Right hindlimb (tissue), 1 donor: ENCODE results near the gene FYB1.
"Not testable (repeated sequence)": the region's sequence is repeated elsewhere in the genome, so short reads cannot be mapped to it uniquely, and the experiment has no call there.

ENCODE experiments used
- DNase-seq: peaks from one replicate; pipeline ENCODE4 v3.0.0-alpha.2; 2018

The FYB1 gene

DNA sequence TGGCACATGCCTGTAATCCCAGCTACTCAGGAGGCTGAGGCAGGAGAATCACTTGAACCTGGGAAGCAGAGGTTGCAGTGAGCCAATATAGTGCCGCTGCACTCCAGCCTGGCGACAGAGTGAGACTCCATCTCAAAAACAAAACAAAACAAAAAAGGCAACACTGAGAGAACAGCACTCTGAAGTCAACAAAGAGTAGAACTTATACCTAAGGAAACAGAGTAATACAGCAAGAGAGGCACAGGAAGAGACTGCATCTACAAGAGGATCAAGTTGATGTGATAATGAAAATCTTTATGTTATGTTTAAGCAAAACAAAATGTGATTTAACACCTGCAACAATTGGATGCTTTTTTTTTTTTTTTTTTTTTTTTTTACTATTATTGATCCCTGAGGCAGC is 33.1 kb downstream of the FYB1 start:
- DNase-seq = no peak

GRCh38 chr5:39185761-39186160 is 33.6 kb downstream of the FYB1 start:
- DNase-seq = no peak

- DNase-seq = not testable (repeated sequence)
Observed at GRCh38 chr5:39179561-39179960, 39.8 kb downstream of the FYB1 start.

DNA sequence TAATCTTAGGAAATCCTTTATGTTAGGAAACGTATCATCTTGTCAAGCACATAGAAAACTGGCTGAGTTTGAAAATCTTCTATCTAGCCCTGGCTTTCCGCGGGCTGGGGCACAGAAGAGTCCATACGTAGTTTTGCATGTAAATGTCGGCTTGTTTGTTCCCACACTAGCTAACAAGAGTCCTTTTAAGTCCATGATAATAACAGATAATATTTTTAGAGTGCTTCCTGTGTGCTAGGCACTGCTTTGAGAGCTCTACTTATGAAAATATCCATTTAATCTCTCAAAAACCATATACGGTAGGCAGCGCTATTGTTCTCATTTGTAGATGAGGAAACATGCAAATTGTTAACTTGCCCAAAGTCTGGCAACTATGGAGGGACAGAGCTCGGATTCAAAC is 40.5 kb downstream of the FYB1 start:
- DNase-seq = no peak

DNA sequence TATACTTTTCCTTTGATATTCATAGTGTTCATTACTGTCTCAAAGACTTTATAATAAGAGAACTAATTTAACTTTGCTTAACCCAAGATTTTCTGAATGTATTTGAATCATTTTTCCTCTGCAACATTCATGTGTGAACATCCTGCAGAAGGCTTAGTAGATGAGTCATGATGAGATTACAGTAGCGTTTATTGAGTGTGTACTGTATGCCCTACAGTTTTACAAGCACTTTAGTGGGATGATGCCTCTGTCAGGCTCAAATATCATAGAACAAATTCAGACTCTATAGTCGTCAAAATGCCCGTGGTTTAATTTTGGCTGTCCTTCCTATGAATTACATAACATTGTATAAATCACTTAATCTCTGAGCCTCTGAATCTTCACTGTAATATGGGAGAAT is 41.2 kb downstream of the FYB1 start:
- no peak for DNase-seq

- DNase-seq = no peak
Observed at GRCh38 chr5:39177631-39177964, 41.8 kb downstream of the FYB1 start.

DNA sequence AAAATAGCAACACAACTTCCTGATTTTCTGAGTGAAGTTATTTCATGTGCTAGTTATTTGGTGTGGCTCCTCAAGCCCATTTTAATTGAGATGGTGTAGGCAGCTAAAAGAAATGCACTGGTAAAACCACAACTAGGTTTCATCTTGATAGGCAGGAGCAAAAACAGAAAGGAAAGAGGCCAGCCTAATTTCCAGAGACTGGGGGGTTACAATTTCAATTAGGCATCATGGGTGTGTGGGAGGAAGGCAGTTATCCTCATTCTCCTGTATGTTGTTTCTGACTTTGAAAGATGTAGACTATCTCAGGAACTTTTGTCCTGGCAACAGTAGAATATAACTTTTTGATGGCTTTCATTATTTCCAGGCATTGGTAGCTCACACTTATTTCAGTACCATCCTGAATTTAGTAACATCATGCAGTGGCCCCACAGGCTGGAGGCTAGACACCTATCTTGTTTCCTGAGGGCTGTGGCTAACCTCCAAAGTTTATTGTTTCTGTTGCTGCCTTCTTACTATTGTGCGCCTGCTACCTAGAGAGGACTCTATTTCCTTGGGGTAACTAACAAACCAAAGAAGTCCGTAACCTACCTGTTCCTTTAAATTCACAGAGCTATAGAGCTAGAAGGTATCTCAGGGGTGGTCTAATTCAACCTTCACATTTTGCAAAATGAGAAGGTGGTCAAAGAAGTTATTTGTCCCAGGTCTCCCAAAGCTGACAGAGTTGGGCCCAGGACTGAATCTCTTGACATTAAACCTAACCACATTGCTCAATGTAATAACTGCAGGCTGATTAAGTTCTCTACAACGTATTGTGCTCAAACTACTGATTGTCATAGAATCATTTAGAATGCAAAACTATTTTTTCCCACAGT is 42.4 kb downstream of the FYB1 start:
- DNase-seq = no peak

DNA sequence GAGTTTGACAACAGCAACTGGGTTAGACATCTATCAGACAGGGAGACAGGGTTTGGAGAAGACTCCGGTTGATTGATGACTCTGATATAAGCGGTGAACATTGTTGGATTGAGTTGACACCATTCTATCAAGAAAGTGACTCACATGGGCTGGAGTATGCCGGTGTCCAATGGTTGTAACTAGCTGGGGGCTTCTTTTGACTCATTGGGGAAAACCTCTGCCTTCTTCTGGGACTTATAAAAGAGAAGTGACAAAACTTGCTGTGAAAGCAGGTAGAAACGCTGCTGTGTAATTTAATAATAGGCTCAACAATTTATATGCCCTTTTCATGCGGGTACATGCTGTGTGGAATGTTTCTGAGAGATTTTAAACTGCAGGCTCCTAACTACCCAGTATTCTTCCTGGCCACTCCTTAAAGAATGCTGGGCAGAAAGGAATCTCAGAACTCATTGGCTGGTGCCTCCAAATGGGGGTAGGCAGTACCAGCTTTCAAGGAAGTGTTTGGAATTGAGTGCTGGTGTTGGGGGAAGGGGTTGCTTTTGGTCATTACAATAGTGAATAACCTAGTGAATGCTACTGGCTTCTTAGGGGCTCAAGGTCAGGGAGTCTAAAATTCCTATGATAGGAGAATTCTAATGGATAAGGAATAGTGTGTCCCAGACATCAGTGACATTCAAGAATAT is 43.9 kb downstream of the FYB1 start:
- no peak for DNase-seq

DNA sequence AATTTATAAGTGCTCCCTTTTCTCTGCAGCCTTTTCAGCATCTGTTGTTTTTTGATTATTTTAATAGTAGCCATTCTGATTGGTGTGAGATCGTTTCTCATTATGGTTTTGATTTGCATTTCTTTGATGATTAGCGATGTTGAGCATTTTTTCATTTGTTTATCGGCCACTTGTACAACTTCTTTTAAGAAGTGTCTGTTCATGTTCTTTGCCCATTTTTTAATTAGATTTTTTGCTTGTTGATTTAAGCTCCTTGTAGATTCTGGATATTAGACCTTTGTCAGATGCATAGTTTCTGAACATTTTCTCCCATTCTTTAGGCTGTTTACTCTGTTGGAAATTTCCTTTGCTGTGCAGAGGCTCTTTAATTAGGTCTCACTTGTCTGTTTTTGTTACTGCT is 46.3 kb downstream of the FYB1 start:
- DNase-seq = no peak

DNA sequence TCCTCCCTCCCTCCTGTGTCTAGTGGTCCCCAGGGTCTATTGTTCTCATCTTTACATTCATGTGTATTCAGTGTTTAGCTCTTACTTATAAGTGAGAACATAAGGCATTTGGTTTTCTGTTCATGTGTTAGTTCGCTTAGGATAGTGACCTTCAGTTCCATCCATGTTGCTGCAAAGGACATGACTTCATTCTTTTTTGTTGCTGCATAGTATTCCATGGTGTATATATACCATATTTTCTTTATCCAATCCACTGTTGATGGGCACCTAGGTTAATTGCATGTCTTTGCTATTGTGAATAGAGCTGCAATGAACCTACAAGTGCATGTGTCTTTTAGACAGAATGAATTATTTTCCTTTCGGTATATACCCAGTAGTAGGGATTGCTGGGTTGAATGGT is 46.8 kb downstream of the FYB1 start:
- no peak for DNase-seq

- no peak for DNase-seq
Observed at GRCh38 chr5:39171647-39172046, 47.7 kb downstream of the FYB1 start.

GRCh38 chr5:39169081-39169480 is 50.3 kb downstream of the FYB1 start:
- no peak for DNase-seq

- DNase-seq = no peak
Observed at GRCh38 chr5:39167972-39168342, 51.4 kb downstream of the FYB1 start.

DNA sequence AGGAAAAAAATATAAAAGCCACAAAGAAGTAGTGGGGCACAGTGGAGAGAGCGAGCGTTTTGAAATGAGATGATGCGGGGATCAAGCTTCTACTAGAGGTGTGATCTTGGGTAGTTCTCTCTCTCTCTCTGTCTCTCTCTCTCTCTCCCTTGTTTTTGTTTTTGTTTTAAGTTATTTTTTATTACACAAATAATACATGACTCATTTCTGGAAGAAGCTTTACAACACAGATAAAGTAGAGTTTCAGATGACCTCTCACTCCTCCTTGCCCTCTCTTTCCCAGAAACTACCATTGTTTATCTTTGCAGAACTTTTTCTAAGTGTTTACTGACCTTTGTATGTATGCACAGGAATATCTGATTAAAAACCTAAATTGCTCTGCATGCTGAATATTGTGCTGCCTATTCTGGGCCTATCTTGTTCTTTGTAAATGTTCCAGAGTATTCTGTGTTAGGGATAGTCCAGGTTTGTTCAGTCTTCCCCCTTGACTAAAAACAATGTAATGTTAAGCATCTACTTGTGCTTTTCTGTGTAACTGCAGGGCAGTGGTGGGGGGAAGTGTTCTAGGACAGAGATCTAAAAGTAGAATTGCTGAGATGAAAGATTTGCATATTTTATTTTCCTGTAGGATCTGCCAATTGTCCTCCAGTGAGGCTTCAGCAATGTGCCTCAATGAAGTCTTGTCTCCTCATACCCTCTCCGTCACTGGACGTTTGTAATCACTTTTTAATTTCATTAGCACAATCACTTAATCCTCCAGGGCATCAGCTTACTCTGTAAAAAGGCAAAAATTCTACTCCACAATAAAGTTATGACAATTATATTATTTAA is 52.0 kb downstream of the FYB1 start:
- DNase-seq = no peak

- DNase-seq = no peak
Observed at GRCh38 chr5:39164529-39165402, 54.6 kb downstream of the FYB1 start.

DNA sequence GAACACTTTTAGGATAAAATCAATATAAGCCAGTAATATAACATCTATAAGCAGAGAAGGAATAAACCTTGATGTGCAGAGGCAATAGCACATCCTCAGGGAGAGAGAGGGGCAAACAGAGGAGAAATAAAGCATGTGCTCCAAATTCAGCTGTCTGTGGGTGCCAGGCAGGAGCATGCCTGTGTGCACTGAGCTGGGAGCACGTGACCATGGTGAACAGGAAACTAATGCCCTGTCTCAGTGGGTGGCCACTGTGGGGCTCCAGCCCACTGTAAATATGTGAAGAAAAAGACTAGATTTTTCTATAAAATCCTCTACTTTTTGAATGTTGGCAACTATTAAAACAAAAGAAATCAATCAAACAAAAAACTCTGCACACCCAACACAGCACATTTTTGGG is 55.3 kb downstream of the FYB1 start:
- no peak for DNase-seq

- DNase-seq = no peak
Observed at GRCh38 chr5:39161578-39161977, 57.8 kb downstream of the FYB1 start.

DNA sequence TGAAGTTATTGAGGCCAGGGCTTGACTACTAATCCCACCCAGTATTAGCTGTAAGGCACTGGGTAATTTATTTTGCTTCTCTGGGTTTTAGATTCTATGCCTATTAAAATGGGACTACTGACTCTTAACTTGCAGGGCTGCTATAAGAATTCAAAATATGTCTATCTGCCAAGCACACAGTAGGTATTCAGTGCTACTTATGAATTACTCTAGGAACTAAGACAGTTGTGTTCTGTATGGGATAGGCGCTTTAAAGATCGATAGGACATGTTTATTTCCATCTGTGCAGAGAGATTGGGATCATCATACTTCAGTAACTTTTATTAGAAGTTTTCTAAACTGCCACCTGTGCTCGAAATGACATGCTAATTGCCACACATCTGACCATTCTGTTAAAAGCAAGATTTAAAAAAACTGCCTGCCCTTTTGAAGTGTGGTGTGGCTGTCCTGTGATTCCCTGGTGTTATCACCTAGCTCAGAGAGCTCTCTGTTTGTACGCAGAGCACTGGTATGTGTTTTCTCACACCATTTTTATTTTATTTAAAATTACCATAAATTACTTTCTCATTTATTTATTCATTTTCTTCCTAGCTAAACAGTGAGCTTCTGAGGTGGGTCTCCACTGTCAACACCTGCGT is 58.7 kb downstream of the FYB1 start:
- no peak for DNase-seq

- no peak for DNase-seq
Observed at GRCh38 chr5:39159811-39160490, 59.4 kb downstream of the FYB1 start.

GRCh38 chr5:39158786-39159185 is 60.6 kb downstream of the FYB1 start:
- DNase-seq = no peak

DNA sequence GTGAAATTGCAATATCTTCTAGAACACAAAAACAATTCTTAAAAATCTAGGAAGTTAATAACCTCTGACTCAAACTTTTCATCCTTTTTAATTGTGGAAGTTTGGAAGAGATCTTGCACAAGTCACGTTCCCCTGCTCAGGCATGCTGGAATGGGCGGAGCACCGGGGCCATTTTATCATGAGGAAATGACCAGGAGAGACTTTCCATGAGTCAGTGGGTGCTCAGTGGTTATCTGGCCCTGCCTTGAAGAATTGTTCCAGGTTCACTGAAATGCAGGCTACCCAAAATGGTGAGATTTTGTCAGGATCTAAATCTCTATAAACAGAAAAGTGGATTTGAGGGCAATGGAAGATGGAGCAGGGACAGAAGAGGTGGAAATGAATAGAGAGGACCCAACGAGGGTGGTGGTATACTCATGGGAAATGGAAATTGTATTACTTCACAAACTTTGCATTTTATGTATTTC is 61.2 kb downstream of the FYB1 start:
- no peak for DNase-seq

DNA sequence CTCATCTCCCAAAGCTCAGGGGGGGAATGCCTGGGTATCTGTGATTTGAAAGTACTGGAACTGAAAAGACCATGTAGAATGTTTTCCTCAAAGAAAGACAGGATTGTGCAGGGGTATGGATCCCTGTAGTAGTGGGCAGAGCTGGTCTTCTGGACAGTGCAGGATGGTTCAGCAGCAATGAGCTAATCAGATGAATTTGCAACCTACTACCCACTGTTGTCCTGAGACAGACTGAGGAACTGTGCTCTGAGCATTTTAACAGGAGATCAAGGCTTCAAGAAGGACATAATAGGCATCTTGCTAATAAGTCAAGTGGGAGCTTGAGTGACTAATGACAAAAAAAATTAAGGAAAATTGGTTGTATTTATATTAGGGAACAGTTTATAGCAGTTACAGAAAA is 61.7 kb downstream of the FYB1 start:
- DNase-seq = no peak
